K562 (cell line): ENCODE measurements around the gene ACAT2. TPM values are rescaled to one million over a fixed set of nuclear protein-coding genes. Genes with fewer than 3 reads are reported as not detected.
A peak's percentile ranks its signal among the peaks of the same experiment; 100 is the strongest.

Experiments
- HNRNPH1 ChIP-seq: fragments of 200-400 bp; formaldehyde crosslinking; optimal IDR thresholded peaks from 2 replicates; pipeline ENCODE3; 2017; ENCODE audit warnings: low read depth, mild to moderate bottlenecking, low read length, moderate library complexity
- KAT2B ChIP-seq: IDR thresholded peaks from one replicate; pipeline ENCODE4 v1.6.1; 2012; ENCODE audit warnings: low read depth, mild to moderate bottlenecking, control low read depth, inconsistent platforms, low read length, moderate library complexity
- MAFK ChIP-seq: IDR thresholded peaks from 2 replicates; pipeline ENCODE4 v1.6.1; 2011; ENCODE audit warnings: low read length, improper control_type of control experiment
- NBN ChIP-seq: fragments of 450-650 bp; IDR thresholded peaks from 2 replicates; pipeline ENCODE4 v1.6.1; 2016; ENCODE audit warnings: low read depth, mild to moderate bottlenecking
- OTX1 ChIP-seq: fragments of 450-650 bp; formaldehyde crosslinking; IDR thresholded peaks from 2 replicates; pipeline ENCODE4 v1.4.0; 2022; ENCODE audit warnings: mild to moderate bottlenecking
- STAT5B ChIP-seq: fragments of 250-450 bp; sonication (Bioruptor Pico); IDR thresholded peaks from 2 replicates; pipeline ENCODE4 v1.8.0; 2021; ENCODE audit warnings: mild to moderate bottlenecking, inconsistent platforms
- TCF3 ChIP-seq: sonication (generic); formaldehyde crosslinking; IDR thresholded peaks from 2 replicates; pipeline ENCODE4 v1.4.0; 2020; ENCODE audit warnings: mild to moderate bottlenecking, missing genetic modification reagents
- TGIF2 ChIP-seq: sonication (generic); formaldehyde crosslinking; IDR thresholded peaks from 2 replicates; pipeline ENCODE4 v1.8.1; 2022; ENCODE audit warnings: mild to moderate bottlenecking, missing genetic modification reagents, moderate library complexity
- TSC22D4 ChIP-seq: fragments of 450-650 bp; IDR thresholded peaks from 2 replicates; pipeline ENCODE4 v1.6.1; 2016; ENCODE audit warnings: missing genetic modification characterization, missing biosample characterization, control low read depth
- ZBTB17 ChIP-seq: fragments of 450-650 bp; formaldehyde crosslinking; IDR thresholded peaks from 2 replicates; pipeline ENCODE4 v1.4.0; 2020; ENCODE audit warnings: mild to moderate bottlenecking
- ZFP1 ChIP-seq: fragments of 450-650 bp; formaldehyde crosslinking; IDR thresholded peaks from 2 replicates; pipeline ENCODE4 v1.4.0; 2020; ENCODE audit warnings: mild to moderate bottlenecking, mixed read lengths
- ZNF274 ChIP-seq: IDR thresholded peaks from 2 replicates; pipeline ENCODE4 v1.6.1; 2011; ENCODE audit warnings: low read depth, mild to moderate bottlenecking, low read length, moderate library complexity, borderline replicate concordance
- ZNF696 ChIP-seq: fragments of 250-450 bp; sonication (Bioruptor Pico); conservative IDR thresholded peaks from 2 replicates; pipeline ENCODE4 v1.4.0; 2020; ENCODE audit warnings: mild to moderate bottlenecking, moderate library complexity
- polyA plus RNA-seq, 8 experiments: library from polyadenylated mRNA; depleted of rRNA in 4 of 8; stranded (reverse) in 5 of 8; unstranded in 3 of 8; fragments of >200 nt; fragmentation: Nextera tagmentation in 2 of 8; fragmentation: Illumina TruSeq in 1 of 8; extraction: Ambion mirVana in 2 of 8; extraction: Trizol in 1 of 8; gene quantifications; 2 replicates each; pipeline versions ENCODE4 v1.2.1 to v1.2.3, GENCODE V29; 2011 to 2014; ENCODE audit warnings: inconsistent platforms in 1 of 8, missing spikeins in 1 of 8
- total RNA-seq, 7 experiments: library from RNA; depleted of rRNA in 6 of 7; stranded (reverse); fragments of >200 nt in 6 of 7; fragmentation: Illumina TruSeq in 2 of 7; extraction: Trizol in 2 of 7; gene quantifications; 2 replicates each; pipeline versions ENCODE4 v1.2.1 to v1.2.3, GENCODE V29; 2011 to 2021; ENCODE audit warnings: low replicate concordance in 1 of 7
- TF ChIP-seq, protein P1 (sequence below): fragments of 450-650 bp; IDR thresholded peaks from 2 replicates; pipeline ENCODE4 v1.6.1; 2016; ENCODE audit warnings: mild to moderate bottlenecking

The ACAT2 gene
- total and polyA plus RNA-seq, 9 of the 15 experiments (the other 6 are each of a cell fraction or from before 2014, with no cell fraction given) = 63.0 to 309 (median 144) TPM

DNA sequence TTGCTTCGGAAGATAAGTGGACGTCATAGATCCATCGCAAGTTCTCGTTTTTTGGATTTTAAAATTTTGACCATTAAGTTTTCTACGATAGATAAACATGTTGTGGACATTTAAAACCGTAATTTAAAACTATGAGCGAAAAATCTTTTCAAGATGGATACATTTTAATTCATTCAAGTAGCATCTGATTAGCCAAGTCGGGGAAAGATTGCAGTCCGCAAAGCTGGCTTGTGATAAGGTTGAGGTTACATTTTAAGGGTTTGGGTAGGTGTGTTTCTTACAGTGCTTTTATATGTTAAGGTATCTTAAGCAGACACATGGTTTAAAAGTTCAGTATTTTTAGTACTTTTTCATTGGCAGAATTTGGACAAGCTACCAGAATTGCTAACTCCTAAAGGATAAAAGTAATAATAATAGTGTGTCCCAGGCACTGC, 33.3 kb upstream of the ACAT2 start (continued):
- TF ChIP-seq HNRNPH1 (no peak), ZNF696 (CRISPR knock-in tag) (no peak), TGIF2 (CRISPR knock-in tag) (no peak), ZFP1 (CRISPR knock-in tag) (no peak), KAT2B (no peak), MAFK (no peak), TCF3 (CRISPR knock-in tag) (peak; percentile 28; the same call in 1 of the 2 replicates), OTX1 (no peak), NBN (no peak), TSC22D4 (tag) (no peak), ZBTB17 (no peak), ZNF274 (no peak), STAT5B (CRISPR knock-in tag) (no peak)
- TF ChIP-seq, protein P1, sequence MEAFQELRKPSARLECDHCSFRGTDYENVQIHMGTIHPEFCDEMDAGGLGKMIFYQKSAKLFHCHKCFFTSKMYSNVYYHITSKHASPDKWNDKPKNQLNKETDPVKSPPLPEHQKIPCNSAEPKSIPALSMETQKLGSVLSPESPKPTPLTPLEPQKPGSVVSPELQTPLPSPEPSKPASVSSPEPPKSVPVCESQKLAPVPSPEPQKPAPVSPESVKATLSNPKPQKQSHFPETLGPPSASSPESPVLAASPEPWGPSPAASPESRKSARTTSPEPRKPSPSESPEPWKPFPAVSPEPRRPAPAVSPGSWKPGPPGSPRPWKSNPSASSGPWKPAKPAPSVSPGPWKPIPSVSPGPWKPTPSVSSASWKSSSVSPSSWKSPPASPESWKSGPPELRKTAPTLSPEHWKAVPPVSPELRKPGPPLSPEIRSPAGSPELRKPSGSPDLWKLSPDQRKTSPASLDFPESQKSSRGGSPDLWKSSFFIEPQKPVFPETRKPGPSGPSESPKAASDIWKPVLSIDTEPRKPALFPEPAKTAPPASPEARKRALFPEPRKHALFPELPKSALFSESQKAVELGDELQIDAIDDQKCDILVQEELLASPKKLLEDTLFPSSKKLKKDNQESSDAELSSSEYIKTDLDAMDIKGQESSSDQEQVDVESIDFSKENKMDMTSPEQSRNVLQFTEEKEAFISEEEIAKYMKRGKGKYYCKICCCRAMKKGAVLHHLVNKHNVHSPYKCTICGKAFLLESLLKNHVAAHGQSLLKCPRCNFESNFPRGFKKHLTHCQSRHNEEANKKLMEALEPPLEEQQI = no peak
